Endometrium (tissue), 2 donors: ENCODE data around the gene DNAH11.
"Not testable (repeated sequence)": the region's sequence is repeated elsewhere in the genome, so short reads cannot be mapped to it uniquely, and the experiment has no call there.

Source experiments
- FAIRE-seq: peaks from 2 replicates; lab custom pipeline; 2012; peaks lifted over from hg19 to GRCh38; lab: Jason Lieb, UNC
- donor health status: control.
- donor health status: control.

DNAH11 gene

GRCh38 chr7:21891291-21891690 is 348.5 kb downstream of the DNAH11 start:
- no peak for FAIRE-seq

- no peak for FAIRE-seq
These were observed 350.6 kb downstream of the DNAH11 start for GRCh38 chr7:21893401-21893800.

- FAIRE-seq: no peak
These were observed 355.6 kb downstream of the DNAH11 start for GRCh38 chr7:21898265-21898930.

GRCh38 chr7:21902240-21902639 is 359.4 kb downstream of the DNAH11 start:
- no peak for FAIRE-seq

- no peak for FAIRE-seq
These were observed 360.4 kb downstream of the DNAH11 start for GRCh38 chr7:21903020-21903786.

GRCh38 chr7:21908746-21909145 is 365.9 kb downstream of the DNAH11 start:
- FAIRE-seq: no peak

GRCh38 chr7:21910253-21910652 is 367.4 kb downstream of the DNAH11 start:
- FAIRE-seq: no peak

- no peak for FAIRE-seq
These were observed 368.6 kb downstream of the DNAH11 start for GRCh38 chr7:21911341-21911875.

- no peak for FAIRE-seq
These were observed 369.5 kb downstream of the DNAH11 start for GRCh38 chr7:21912305-21912704.

- FAIRE-seq: no peak
These were observed 370.3 kb downstream of the DNAH11 start for GRCh38 chr7:21912931-21913780.

GRCh38 chr7:21914671-21915070 is 371.8 kb downstream of the DNAH11 start:
- FAIRE-seq: no peak

- FAIRE-seq: no peak
These were observed 372.3 kb downstream of the DNAH11 start for GRCh38 chr7:21915140-21915539.

- no peak for FAIRE-seq
These were observed 373.3 kb downstream of the DNAH11 start for GRCh38 chr7:21916176-21916575.

- no peak for FAIRE-seq
These were observed 373.8 kb downstream of the DNAH11 start for GRCh38 chr7:21916629-21917028.

- FAIRE-seq: no peak
These were observed 375.4 kb downstream of the DNAH11 start for GRCh38 chr7:21918216-21918615.

- FAIRE-seq: no peak
These were observed 378.1 kb downstream of the DNAH11 start for GRCh38 chr7:21920936-21921335.

GRCh38 chr7:21922605-21923004 is 379.8 kb downstream of the DNAH11 start:
- FAIRE-seq: no peak

- FAIRE-seq: no peak
These were observed 380.8 kb downstream of the DNAH11 start for GRCh38 chr7:21923658-21924057.

- FAIRE-seq: no peak
These were observed 383.6 kb downstream of the DNAH11 start for GRCh38 chr7:21926448-21926847.

GRCh38 chr7:21927693-21928092 is 384.9 kb downstream of the DNAH11 start:
- no peak for FAIRE-seq

- FAIRE-seq: not testable (repeated sequence)
These were observed 390.5 kb downstream of the DNAH11 start for GRCh38 chr7:21933293-21933692.

GRCh38 chr7:21934808-21935207 is 392.0 kb downstream of the DNAH11 start:
- no peak for FAIRE-seq

GRCh38 chr7:21938463-21938862 is 395.6 kb downstream of the DNAH11 start:
- FAIRE-seq: no peak
